SK-N-SH treated with all-trans-retinoic acid at 6 μM for 48 hours (cell line): Measurements from ENCODE around the gene OR4M1.

Experiments used
- ESRRG ChIP-seq: fragments of 250-450 bp; sonication (Bioruptor Pico); IDR thresholded peaks from 2 replicates; pipeline ENCODE4 v1.6.1; 2021; ENCODE audit warnings: mild to moderate bottlenecking
- ZC3H10 ChIP-seq: fragments of 250-450 bp; sonication (Bioruptor Pico); IDR thresholded peaks from 2 replicates; pipeline ENCODE4 v1.5.1; 2021; ENCODE audit warnings: mild to moderate bottlenecking, moderate library complexity
- ZFP30 ChIP-seq: fragments of 450-650 bp; formaldehyde crosslinking; IDR thresholded peaks from 2 replicates; pipeline ENCODE4 v1.5.0; 2022; ENCODE audit warnings: mild to moderate bottlenecking, moderate library complexity
- TF ChIP-seq, protein P1 (sequence below): fragments of 250-450 bp; sonication (Bioruptor Pico); IDR thresholded peaks from 2 replicates; pipeline ENCODE4 v1.5.1; 2020; ENCODE audit warnings: low read depth, mild to moderate bottlenecking, moderate library complexity

GRCh38 chr14:19729359-19729758 lies 43.9 kb upstream of the OR4M1 start:
- TF ChIP-seq ESRRG = no peak
- TF ChIP-seq, protein P1, sequence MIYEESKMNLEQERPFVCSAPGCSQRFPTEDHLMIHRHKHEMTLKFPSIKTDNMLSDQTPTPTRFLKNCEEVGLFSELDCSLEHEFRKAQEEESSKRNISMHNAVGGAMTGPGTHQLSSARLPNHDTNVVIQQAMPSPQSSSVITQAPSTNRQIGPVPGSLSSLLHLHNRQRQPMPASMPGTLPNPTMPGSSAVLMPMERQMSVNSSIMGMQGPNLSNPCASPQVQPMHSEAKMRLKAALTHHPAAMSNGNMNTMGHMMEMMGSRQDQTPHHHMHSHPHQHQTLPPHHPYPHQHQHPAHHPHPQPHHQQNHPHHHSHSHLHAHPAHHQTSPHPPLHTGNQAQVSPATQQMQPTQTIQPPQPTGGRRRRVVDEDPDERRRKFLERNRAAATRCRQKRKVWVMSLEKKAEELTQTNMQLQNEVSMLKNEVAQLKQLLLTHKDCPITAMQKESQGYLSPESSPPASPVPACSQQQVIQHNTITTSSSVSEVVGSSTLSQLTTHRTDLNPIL = no peak
- no peak for TF ChIP-seq ZC3H10 (CRISPR knock-in tag)
- TF ChIP-seq ZFP30 (CRISPR knock-in tag) = no peak
